SK-N-SH treated with all-trans-retinoic acid at 6 μM for 48 hours (cell line): Measurements from ENCODE around the gene ZNF423.

Experiments
- ATAC-seq: fragments of 200-7000 bp; cut with Tn5 transposase; 3 replicates; pipeline ENCODE4 v1.9.1; 2020; ENCODE audit warnings: mild to moderate bottlenecking, moderate library complexity
- ARNTL ChIP-seq: fragments of 450-650 bp; formaldehyde crosslinking; IDR thresholded peaks from 2 replicates; pipeline ENCODE4 v1.5.0; 2020; ENCODE audit warnings: low read depth, mild to moderate bottlenecking, moderate library complexity, borderline replicate concordance
- BACH2 ChIP-seq: fragments of 250-450 bp; sonication (Bioruptor Pico); IDR thresholded peaks from 2 replicates; pipeline ENCODE4 v1.9.0; 2021; ENCODE audit warnings: mild to moderate bottlenecking, borderline replicate concordance
- CSDC2 ChIP-seq: fragments of 250-450 bp; sonication (Bioruptor Pico); IDR thresholded peaks from 2 replicates; pipeline ENCODE4 v1.5.0; 2020; ENCODE audit warnings: mild to moderate bottlenecking, moderate library complexity
- CSRNP3 ChIP-seq: fragments of 250-450 bp; sonication (Bioruptor Pico); IDR thresholded peaks from 2 replicates; pipeline ENCODE4 v1.5.1; 2021; ENCODE audit warnings: mild to moderate bottlenecking, moderate library complexity
- ESRRG ChIP-seq: fragments of 250-450 bp; sonication (Bioruptor Pico); IDR thresholded peaks from 2 replicates; pipeline ENCODE4 v1.6.1; 2021; ENCODE audit warnings: mild to moderate bottlenecking
- GLIS3 ChIP-seq: fragments of 250-450 bp; sonication (Bioruptor Pico); IDR thresholded peaks from 2 replicates; pipeline ENCODE4 v1.5.0; 2020; ENCODE audit warnings: mild to moderate bottlenecking, moderate library complexity
- PATZ1 ChIP-seq: fragments of 250-450 bp; sonication (Bioruptor Pico); IDR thresholded peaks from 2 replicates; pipeline ENCODE4 v1.8.0; 2020; ENCODE audit warnings: mild to moderate bottlenecking, moderate library complexity, borderline replicate concordance
- POU6F1 ChIP-seq: fragments of 250-450 bp; sonication (Bioruptor Pico); IDR thresholded peaks from 2 replicates; pipeline ENCODE4 v1.8.0; 2021; ENCODE audit warnings: low read depth, mild to moderate bottlenecking, moderate library complexity, borderline replicate concordance
- PPARA ChIP-seq: fragments of 250-450 bp; sonication (Bioruptor Pico); IDR thresholded peaks from 2 replicates; pipeline ENCODE4 v1.5.0; 2020; ENCODE audit warnings: mild to moderate bottlenecking, borderline replicate concordance
- RARB ChIP-seq: fragments of 250-450 bp; sonication (Bioruptor Pico); IDR thresholded peaks from 2 replicates; pipeline ENCODE4 v1.8.0; 2021; ENCODE audit warnings: mild to moderate bottlenecking, moderate library complexity
- SNAI2 ChIP-seq: fragments of 250-450 bp; sonication (Bioruptor Pico); IDR thresholded peaks from 2 replicates; pipeline ENCODE4 v1.5.0; 2020; ENCODE audit warnings: mild to moderate bottlenecking, moderate library complexity
- TCF4 ChIP-seq: fragments of 250-450 bp; sonication (Bioruptor Pico); IDR thresholded peaks from 2 replicates; pipeline ENCODE4 v1.8.0; 2021; ENCODE audit warnings: mild to moderate bottlenecking, moderate library complexity, borderline replicate concordance
- TOX ChIP-seq: fragments of 250-450 bp; sonication (Bioruptor Pico); IDR thresholded peaks from 2 replicates; pipeline ENCODE4 v1.8.0; 2021; ENCODE audit warnings: mild to moderate bottlenecking, moderate library complexity, borderline replicate concordance
- TSHZ2 ChIP-seq: fragments of 250-450 bp; sonication (Bioruptor Pico); IDR thresholded peaks from 2 replicates; pipeline ENCODE4 v1.5.0; 2020; ENCODE audit warnings: mild to moderate bottlenecking, moderate library complexity
- ZC3H10 ChIP-seq: fragments of 250-450 bp; sonication (Bioruptor Pico); IDR thresholded peaks from 2 replicates; pipeline ENCODE4 v1.5.1; 2021; ENCODE audit warnings: mild to moderate bottlenecking, moderate library complexity
- ZFP3 ChIP-seq: fragments of 250-450 bp; sonication (Bioruptor Pico); IDR thresholded peaks from 2 replicates; pipeline ENCODE4 v1.5.0; 2020; ENCODE audit warnings: mild to moderate bottlenecking, moderate library complexity
- ZFP30 ChIP-seq: fragments of 450-650 bp; formaldehyde crosslinking; IDR thresholded peaks from 2 replicates; pipeline ENCODE4 v1.5.0; 2022; ENCODE audit warnings: mild to moderate bottlenecking, moderate library complexity
- ZNF565 ChIP-seq: fragments of 450-650 bp; formaldehyde crosslinking; conservative IDR thresholded peaks from 2 replicates; pipeline ENCODE4 v1.5.0; 2020; ENCODE audit warnings: low read depth, mild to moderate bottlenecking, moderate library complexity
- ZNF8 ChIP-seq: fragments of 450-650 bp; formaldehyde crosslinking; IDR thresholded peaks from 2 replicates; pipeline ENCODE4 v1.5.0; 2020; ENCODE audit warnings: mild to moderate bottlenecking, moderate library complexity
- TF ChIP-seq, protein P1 (sequence below): fragments of 250-450 bp; sonication (Bioruptor Pico); IDR thresholded peaks from 2 replicates; pipeline ENCODE4 v1.5.1; 2020; ENCODE audit warnings: low read depth, mild to moderate bottlenecking, moderate library complexity

The ZNF423 gene

GRCh38 chr16:49788986-49789385, 66.9 kb downstream of the ZNF423 start:
- no peak for ATAC-seq
- TF ChIP-seq ZC3H10 (no peak), ESRRG (CRISPR knock-in tag) (no peak), SNAI2 (CRISPR knock-in tag) (no peak), ARNTL (CRISPR knock-in tag) (no peak), CSRNP3 (CRISPR knock-in tag) (no peak), ZNF565 (CRISPR knock-in tag) (no peak), POU6F1 (CRISPR knock-in tag) (no peak), BACH2 (CRISPR knock-in tag) (no peak), RARB (CRISPR knock-in tag) (no peak), PPARA (CRISPR knock-in tag) (no peak), CSDC2 (CRISPR knock-in tag) (no peak), TOX (CRISPR knock-in tag) (no peak), ZNF8 (CRISPR knock-in tag) (no peak), TSHZ2 (CRISPR knock-in tag) (no peak), TCF4 (CRISPR knock-in tag) (no peak)
- TF ChIP-seq, protein P1, sequence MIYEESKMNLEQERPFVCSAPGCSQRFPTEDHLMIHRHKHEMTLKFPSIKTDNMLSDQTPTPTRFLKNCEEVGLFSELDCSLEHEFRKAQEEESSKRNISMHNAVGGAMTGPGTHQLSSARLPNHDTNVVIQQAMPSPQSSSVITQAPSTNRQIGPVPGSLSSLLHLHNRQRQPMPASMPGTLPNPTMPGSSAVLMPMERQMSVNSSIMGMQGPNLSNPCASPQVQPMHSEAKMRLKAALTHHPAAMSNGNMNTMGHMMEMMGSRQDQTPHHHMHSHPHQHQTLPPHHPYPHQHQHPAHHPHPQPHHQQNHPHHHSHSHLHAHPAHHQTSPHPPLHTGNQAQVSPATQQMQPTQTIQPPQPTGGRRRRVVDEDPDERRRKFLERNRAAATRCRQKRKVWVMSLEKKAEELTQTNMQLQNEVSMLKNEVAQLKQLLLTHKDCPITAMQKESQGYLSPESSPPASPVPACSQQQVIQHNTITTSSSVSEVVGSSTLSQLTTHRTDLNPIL (CRISPR knock-in tag), result no peak

DNA sequence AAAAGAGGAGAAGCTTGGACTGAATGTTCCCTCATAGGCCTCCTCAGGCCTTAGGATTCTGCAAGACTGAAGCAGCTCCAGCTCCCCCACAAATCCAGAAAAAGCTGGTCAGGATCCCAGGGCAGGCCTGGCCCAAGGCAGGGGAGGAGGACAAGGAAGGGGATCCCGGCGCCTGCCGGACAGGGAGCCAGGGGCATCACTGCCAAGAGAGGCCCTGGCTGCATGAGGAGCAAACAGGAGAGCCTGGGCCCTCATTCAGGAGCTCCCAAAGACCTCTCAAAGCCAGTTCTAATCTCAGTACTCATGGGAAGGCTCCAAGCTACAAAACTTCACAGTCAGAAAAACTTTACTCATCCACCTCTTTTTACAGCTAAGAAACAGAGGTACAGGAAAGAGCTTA, 67.3 kb downstream of the ZNF423 start:
- ATAC-seq, result no peak

More for the DNA sequence above, 67.3 kb downstream of the ZNF423 start:
- TF ChIP-seq PATZ1 (CRISPR knock-in tag) (no peak), ZFP30 (no peak), PPARA (CRISPR knock-in tag) (no peak), ARNTL (CRISPR knock-in tag) (no peak), TCF4 (CRISPR knock-in tag) (no peak), ZC3H10 (no peak), GLIS3 (CRISPR knock-in tag) (no peak), ZFP3 (CRISPR knock-in tag) (no peak), TOX (CRISPR knock-in tag) (no peak), ZNF8 (CRISPR knock-in tag) (no peak)
- TF ChIP-seq, protein P1 (CRISPR knock-in tag), result no peak
